GM12878 (cell line): Measurements from ENCODE around the gene CTSF. TPM values are rescaled to one million over a fixed set of nuclear protein-coding genes. Genes with fewer than 3 reads are reported as not detected.
"Not testable (repeated sequence)": the region's sequence is repeated elsewhere in the genome, so short reads cannot be mapped to it uniquely, and the experiment has no call there.

ENCODE experiments used
- ATAC-seq: fragments of 200-7000 bp; cut with Tn5 transposase; 3 replicates; pipeline ENCODE4 v1.9.1; 2020; ENCODE audit warnings: mild to moderate bottlenecking, moderate library complexity
- BruUV-seq: library from RNA; stranded (reverse); fragments of 400-500 nt; replicated peaks from 2 replicates; lab custom pipeline; 2021; lab: Mats Ljungman, UMichigan
- CTCF ChIA-PET: fragments of 300-600 bp; sonication (Branson Sonifier 250); formaldehyde crosslinking; extraction: SDS; loops from one replicate; lab custom pipeline; 2021; ENCODE audit warnings: inconsistent platforms; lab: Yijun Ruan, JAX
- POLR2A ChIA-PET: fragments of 350-600 bp; formaldehyde crosslinking; extraction: SDS; loops from one replicate; lab custom pipeline; 2021; ENCODE audit warnings: inconsistent platforms; lab: Charles Lee
- RAD21 ChIA-PET: fragments of 300-600 bp; sonication (Branson Sonifier 250); formaldehyde crosslinking; loops from one replicate; lab custom pipeline; 2023; ENCODE audit warnings: antibody characterized with exemption; ENCODE audit not compliant: unreplicated experiment; lab: Charles Lee
- SMC1A ChIA-PET: fragments of 300-600 bp; sonication (Branson Sonifier 250); formaldehyde crosslinking; loops from one replicate; lab custom pipeline; 2023; ENCODE audit not compliant: unreplicated experiment, uncharacterized antibody; lab: Charles Lee
- DNase-seq: peaks from one replicate; pipeline ENCODE4 v3.0.0-alpha.2; 2011; ENCODE audit warnings: low read depth, low spot score
- FAIRE-seq: peaks from 3 replicates; lab custom pipeline; 2011; peaks lifted over from hg19 to GRCh38; lab: Jason Lieb, UNC
- H2AFZ ChIP-seq: 2 replicates; pipeline ENCODE4 v1.6.0; 2011; ENCODE audit warnings: low read depth, low read length, control low read depth; ENCODE audit not compliant: control insufficient read depth
- H3K27ac ChIP-seq: 2 replicates; pipeline ENCODE4 v1.5.1; 2011; ENCODE audit warnings: control low read depth; ENCODE audit not compliant: control insufficient read depth, insufficient read depth
- H3K27me3 ChIP-seq, 2 experiments: replicated peaks in 1 of 2; 2 replicates each; pipeline versions ENCODE4 v1.6.0 to v1.6.1; 2011; ENCODE audit warnings: low read length in 1 of 2; ENCODE audit not compliant: control insufficient read depth in 2 of 2, insufficient read depth in 2 of 2
- H3K36me3 ChIP-seq, 2 experiments: 2 replicates each; pipeline ENCODE4 v1.5.1; 2011; ENCODE audit warnings: low read length in 1 of 2; ENCODE audit not compliant: control insufficient read depth in 2 of 2, insufficient read depth in 2 of 2
- H3K4me1 ChIP-seq: 2 replicates; pipeline ENCODE4 v1.6.1; 2011; ENCODE audit warnings: mild to moderate bottlenecking, low read length, moderate library complexity, mixed read lengths; ENCODE audit not compliant: control insufficient read depth, insufficient read depth
- H3K4me2 ChIP-seq: 2 replicates; pipeline ENCODE4 v1.6.0; 2011; ENCODE audit warnings: control low read depth; ENCODE audit not compliant: control insufficient read depth, insufficient read depth
- H3K4me3 ChIP-seq: fragments of 200-600 bp; sonication (generic); 2 replicates; pipeline ENCODE4 v1.5.1; 2016
- H3K79me2 ChIP-seq: 2 replicates; pipeline ENCODE4 v1.6.0; 2011; ENCODE audit warnings: low read length; ENCODE audit not compliant: control insufficient read depth, insufficient read depth
- H3K9ac ChIP-seq: 2 replicates; pipeline ENCODE4 v1.8.0; 2011; ENCODE audit warnings: low read length, control low read depth, mixed read lengths; ENCODE audit not compliant: control insufficient read depth, insufficient read depth
- H3K9me3 ChIP-seq: replicated peaks from 3 replicates; pipeline ENCODE4 v1.5.1; 2011; ENCODE audit warnings: mild to moderate bottlenecking, low read length; ENCODE audit not compliant: control insufficient read depth, insufficient read depth
- H4K20me1 ChIP-seq: 2 replicates; pipeline ENCODE4 v1.6.0; 2011; ENCODE audit not compliant: control insufficient read depth, insufficient read depth
- POLR2A ChIP-seq: IDR thresholded peaks from 2 replicates; pipeline ENCODE4 v1.6.1; 2011; ENCODE audit warnings: low read depth, mild to moderate bottlenecking, low read length
- SREBF2 ChIP-seq: IDR thresholded peaks from 2 replicates; pipeline ENCODE4 v1.6.1; 2012; ENCODE audit warnings: mild to moderate bottlenecking, low read length
- STAT1 ChIP-seq: fragments of 450-650 bp; conservative IDR thresholded peaks from 2 replicates; pipeline ENCODE4 v1.6.1; 2014; ENCODE audit warnings: antibody characterized with exemption, mild to moderate bottlenecking
- TAF1 ChIP-seq: IDR thresholded peaks from 2 replicates; pipeline ENCODE4 v1.6.1; 2011; ENCODE audit warnings: mild to moderate bottlenecking, low read depth, low read length, borderline replicate concordance
- TARDBP ChIP-seq: IDR thresholded peaks from 2 replicates; pipeline ENCODE4 v1.6.1; 2016; ENCODE audit warnings: borderline replicate concordance
- ZNF207 ChIP-seq: fragments of 450-650 bp; IDR thresholded peaks from 2 replicates; pipeline ENCODE4 v1.6.1; 2014; ENCODE audit warnings: antibody characterized with exemption, mild to moderate bottlenecking, borderline replicate concordance
- WGBS: methylation state at CpG from one replicate; pipeline ENCODE4 v1.1.6; 2016; ENCODE audit warnings: low lambda C conversion rate; ENCODE audit not compliant: insufficient replicate concordance, insufficient coverage; ENCODE audit errors: missing lambda C conversion rate; 5-methylcytosine and 5-hydroxymethylcytosine counted together
- in situ Hi-C: fragments of 300-500 bp; cut with MboI; formaldehyde crosslinking; loops from 9 replicates; pipeline ENCODE4 v1.14.3; 2018; ENCODE audit warnings: mixed read lengths
- intact Hi-C: fragments of 100-400 bp; cut with micrococcal nuclease; formaldehyde crosslinking; loops from one replicate; pipeline ENCODE4 v1.14.2; 2022; ENCODE audit not compliant: unreplicated experiment
- polyA plus RNA-seq, 11 experiments: library from polyadenylated mRNA; depleted of rRNA in 4 of 11; unstranded in 6 of 11; stranded (reverse) in 5 of 11; fragments of >200 nt; fragmentation: Nextera tagmentation in 4 of 11; fragmentation: Illumina TruSeq in 1 of 11; extraction: Ambion mirVana in 4 of 11; extraction: Trizol in 1 of 11; gene quantifications; 1 replicate in 1 of 11; 2 replicates in 10 of 11; pipeline versions ENCODE4 v1.2.1 to v1.2.3, GENCODE V29; 2011 to 2016; ENCODE audit warnings: inconsistent platforms in 2 of 11, missing spikeins in 2 of 11, low read depth in 1 of 11
- total RNA-seq, 4 experiments: library from RNA; depleted of rRNA in 3 of 4; stranded (reverse); fragments of >200 nt in 3 of 4; fragmentation: Illumina TruSeq in 1 of 4; extraction: Trizol in 1 of 4; gene quantifications; 2 replicates each; pipeline versions ENCODE4 v1.2.1 to v1.2.3, GENCODE V29; 2013 to 2021

The CTSF gene
- total and polyA plus RNA-seq, 10 of the 15 experiments (the other 5 are each of a cell fraction or from before 2014, with no cell fraction given), result 0.11 to 0.41 (median 0.26) TPM; not detected in 4

DNA sequence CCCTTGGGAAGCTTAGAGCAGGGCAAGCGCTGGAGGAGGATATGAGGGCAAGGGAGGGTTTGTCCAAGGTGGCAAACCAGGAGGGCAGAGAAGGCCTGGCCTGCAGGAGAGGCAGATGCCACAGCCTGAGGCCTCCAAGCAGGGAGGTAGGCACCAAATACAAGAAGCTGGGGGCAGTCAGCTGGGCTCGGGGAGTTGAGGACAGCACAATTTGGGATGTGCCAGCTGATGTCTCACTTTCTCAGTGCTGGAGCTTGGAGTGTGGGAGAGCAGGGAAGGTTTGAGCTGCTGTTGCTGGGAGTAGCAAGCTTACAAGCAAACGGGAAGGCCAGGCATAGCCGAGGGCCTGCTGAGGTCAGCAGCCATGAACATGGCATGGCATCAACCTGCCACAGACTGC is 26.5 kb downstream of the CTSF start:
- Histone ChIP-seq H4K20me1 (no peaks in the 10 kb centered on the region), H3K79me2 (peaks cover 2% of the 10 kb centered on the region), H3K9ac (no peak overlapping the region), H3K4me2 (no peak overlapping the region), H3K27ac (no peak overlapping the region), H2AFZ (no peak overlapping the region), H3K4me1 (peaks cover 10% of the 10 kb centered on the region), H3K9me3 (no peaks in the 10 kb centered on the region), H3K4me3 (no peak overlapping the region), H3K36me3 (peaks cover 0 to 3% of the 10 kb centered on the region in 2 experiments; a peak in 1 of 4 replicates), H3K27me3 (no peaks in the 10 kb centered on the region)
- ChIA-PET CTCF (no interaction called here), SMC1A (interaction anchor here (5.6 kb wide), 1 partner anchor 136 kb away, joined by 37 read pairs; the partner anchor contains the start of gene RBM4B), RAD21 (no interaction called here), POLR2A (interaction anchor here (0.6 kb wide), 1 partner anchor 26 kb away, joined by 3 read pairs; the partner anchor contains the start of gene CTSF)
- TF ChIP-seq SREBF2 (no peak), TAF1 (no peak), POLR2A (0 out of 2 replicates have a peak, but pooled peaks have one; percentile 18), ZNF207 (no peak), TARDBP (no peak), STAT1 (no peak)
- DNase-seq (no peak), FAIRE-seq (no peak), ATAC-seq (no peak)
- BruUV-seq, result no TSS peak
- WGBS, result 74% methylated on average over 4 of the region's 4 CpGs
- intact Hi-C loops, result no loop called here
- in situ Hi-C loops, result no loop called here

DNA sequence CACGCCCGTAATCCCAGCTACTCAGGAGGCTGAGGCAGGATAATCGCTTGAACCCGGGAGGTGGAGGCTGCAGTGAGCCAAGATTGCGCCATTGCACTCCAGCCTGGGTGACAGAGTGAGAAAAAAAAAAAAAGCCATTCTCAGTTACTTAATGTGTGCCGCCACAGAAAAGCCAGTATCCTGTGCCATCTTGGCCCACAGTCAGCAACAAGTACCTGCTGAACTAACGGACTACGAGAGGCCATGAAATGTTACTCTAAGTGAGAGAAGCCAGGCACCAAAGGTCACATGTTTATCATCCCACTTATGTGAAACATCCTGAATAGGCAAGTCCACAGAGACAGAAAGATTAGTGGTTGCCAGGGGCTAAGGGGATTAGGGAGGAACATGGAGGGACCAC is 27.8 kb downstream of the CTSF start:
- H3K9ac ChIP-seq, RAD21 ChIA-PET, intact Hi-C loops, H3K27ac ChIP-seq, H4K20me1 ChIP-seq, H2AFZ ChIP-seq, H3K4me2 ChIP-seq, CTCF ChIA-PET, H3K4me1 ChIP-seq, H3K79me2 ChIP-seq, H3K36me3 ChIP-seq, POLR2A ChIA-PET, H3K4me3 ChIP-seq, BruUV-seq, FAIRE-seq, H3K27me3 ChIP-seq, H3K9me3 ChIP-seq, ATAC-seq, SMC1A ChIA-PET, in situ Hi-C loops, DNase-seq: not testable (repeated sequence)
- WGBS, result 97% methylated on average over 8 of the region's 8 CpGs
